Left colon (tissue), 2 donors: Measurements from ENCODE around the gene ENO3. TPM values are rescaled to one million over a fixed set of nuclear protein-coding genes. Genes with fewer than 3 reads are reported as not detected.

ENCODE experiments used
- ATAC-seq: fragments of 200-7000 bp; cut with Tn5 transposase; one replicate; pipeline ENCODE4 v1.9.1; 2020; ENCODE audit warnings: mild to moderate bottlenecking, moderate library complexity
- DNase-seq, 2 donors: peaks; one replicate each; pipeline ENCODE4 v3.0.0-alpha.2; 2020
- intact Hi-C, 2 donors: fragments of 100-400 bp; cut with DNase I in 1 of 2; cut with micrococcal nuclease in 1 of 2; formaldehyde crosslinking; loops; one replicate each; pipeline versions ENCODE4 v1.11.2 to v1.14.0; 2022; cut with DNase I, micrococcal nuclease
- total RNA-seq, 2 donors: library from RNA; stranded (reverse); fragmentation: NEBNext Ultra II Directional; extraction: Animal tissue kit (Norgen Biotek cat#: 25700); gene quantifications; one replicate each; pipeline ENCODE4 v1.2.1, GENCODE V29; 2021
- donor health status: DM: no; HTN: no; CAD: no.
- donor health status: DM: yes; HTN: yes; CAD: no.

Gene ENO3
- total RNA-seq, 2 donors from 2014 or later, result 7.3 to 8.9 TPM

GRCh38 chr17:4934173-4934979 is 16.5 kb upstream of the ENO3 start:
- intact Hi-C loops, result no loop called here
- peak in 1 of 2 donors; percentile 63 for DNase-seq
- ATAC-seq, result peak; percentile 26

- no peak for DNase-seq
- ATAC-seq, result no peak
- intact Hi-C loops, result no loop called here
Observed at GRCh38 chr17:4935650-4936049, 15.3 kb upstream of the ENO3 start.

GRCh38 chr17:4936436-4936835 is 14.5 kb upstream of the ENO3 start:
- intact Hi-C loops, result no loop called here
- ATAC-seq (no peak), DNase-seq (no peak)

GRCh38 chr17:4937553-4937952 is 13.4 kb upstream of the ENO3 start:
- ATAC-seq (no peak), DNase-seq (no peak)
- intact Hi-C loops, result no loop called here

GRCh38 chr17:4938069-4938491 is 12.8 kb upstream of the ENO3 start:
- intact Hi-C loops, result no loop called here
- DNase-seq (no peak), ATAC-seq (no peak)

GRCh38 chr17:4938688-4939545 is 12.0 kb upstream of the ENO3 start:
- intact Hi-C loops, result no loop called here
- DNase-seq (no peak), ATAC-seq (peak; percentile 6)

GRCh38 chr17:4939546-4939795 is 11.4 kb upstream of the ENO3 start:
- intact Hi-C loops, result no loop called here
- ATAC-seq (peak; percentile 2), DNase-seq (peak in 1 of 2 donors; percentile 60)

GRCh38 chr17:4939796-4940554 is 10.9 kb upstream of the ENO3 start, which contains the start of the genes RNF167 and SLC25A11:
TSS of gene RNF167 (plus strand) at chr17:4940268. CDS start at chr17:4940910, 642 bp downstream.
TSS of gene SLC25A11 (minus strand) at chr17:4940046. CDS start at chr17:4939910, 136 bp downstream.
- DNase-seq (peak; percentile 94 to 97), ATAC-seq (peak; percentile 85)
- intact Hi-C loops, result no loop called here

GRCh38 chr17:4940555-4941318 is 10.2 kb upstream of the ENO3 start:
- peak; percentile 66 for ATAC-seq
- intact Hi-C loops, result no loop called here
- peak; percentile 58 to 89 for DNase-seq

GRCh38 chr17:4941319-4941610 is 9.7 kb upstream of the ENO3 start:
- DNase-seq, result no peak
- ATAC-seq, result no peak
- intact Hi-C loops, result no loop called here

- ATAC-seq (no peak), DNase-seq (no peak)
- intact Hi-C loops, result no loop called here
Observed at GRCh38 chr17:4942760-4943508, 8.0 kb upstream of the ENO3 start.

GRCh38 chr17:4944163-4944553 is 6.8 kb upstream of the ENO3 start:
- DNase-seq (no peak), ATAC-seq (no peak)
- intact Hi-C loops, result no loop called here

GRCh38 chr17:4944554-4945175 is 6.3 kb upstream of the ENO3 start:
- DNase-seq (no peak), ATAC-seq (no peak)
- intact Hi-C loops, result no loop called here

GRCh38 chr17:4945176-4945943 is 5.6 kb upstream of the ENO3 start:
- intact Hi-C loops, result no loop called here
- ATAC-seq (peak; percentile 23), DNase-seq (peak; percentile 78 to 88)

- DNase-seq (no peak), ATAC-seq (no peak)
- intact Hi-C loops, result no loop called here
Observed at GRCh38 chr17:4945944-4946280, 5.0 kb upstream of the ENO3 start.

- ATAC-seq (no peak), DNase-seq (no peak)
- intact Hi-C loops, result no loop called here
Observed at GRCh38 chr17:4946312-4946976, 4.5 kb upstream of the ENO3 start.

- peak in 1 of 2 donors; percentile 39 for DNase-seq
- ATAC-seq, result no peak
- intact Hi-C loops, result no loop called here
Observed at GRCh38 chr17:4947010-4947410, 3.9 kb upstream of the ENO3 start.
